Upper lobe of left lung (tissue), 6 donors: ENCODE data around the gene CAB39. TPM values are rescaled to one million over a fixed set of nuclear protein-coding genes. Genes with fewer than 3 reads are reported as not detected.

ENCODE experiments used
- ATAC-seq, 2 donors: fragments of 200-7000 bp; cut with Tn5 transposase; one replicate each; pipeline ENCODE4 v1.9.1; 2022; ENCODE audit warnings: mild to moderate bottlenecking in 2 of 2, moderate library complexity in 2 of 2; ENCODE audit not compliant: low FRiP score in 2 of 2
- DNase-seq, 2 donors: peaks; one replicate each; pipeline ENCODE4 v3.0.0-alpha.2; 2019 to 2020
- H3K27ac ChIP-seq, 4 donors: fragments of 200-600 bp; sonication (generic); one replicate each; pipeline ENCODE4 v1.5.1; 2016 to 2019
- H3K27me3 ChIP-seq, 4 donors: fragments of 200-600 bp; sonication (generic); one replicate each; pipeline ENCODE4 v1.5.1; 2017 to 2019
- H3K36me3 ChIP-seq, 4 donors: fragments of 200-600 bp; sonication (generic); one replicate each; pipeline ENCODE4 v1.5.1; 2016 to 2019
- H3K4me1 ChIP-seq, 4 donors: fragments of 200-600 bp; sonication (generic); one replicate each; pipeline ENCODE4 v1.5.1; 2018 to 2019
- H3K4me3 ChIP-seq, 4 donors: fragments of 200-600 bp; sonication (generic); one replicate each; pipeline ENCODE4 v1.5.1; 2017 to 2019; ENCODE audit warnings: mild to moderate bottlenecking in 2 of 4, moderate library complexity in 1 of 4
- H3K9me3 ChIP-seq, 4 donors: fragments of 200-600 bp; sonication (generic); one replicate each; pipeline ENCODE4 v1.5.1; 2018 to 2019
- CTCF ChIP-seq, 6 experiments: fragments of 450-650 bp in 4 of 6; fragments of 200-600 bp in 2 of 6; sonication (generic) in 2 of 6; IDR thresholded peaks; one replicate each; pipeline ENCODE4 v1.5.1; 2016 to 2019; ENCODE audit warnings: antibody characterized with exemption in 6 of 6
- EP300 ChIP-seq, 4 donors: sonication (generic); formaldehyde crosslinking; IDR thresholded peaks; one replicate each; pipeline ENCODE4 v1.5.1; 2017; ENCODE audit warnings: antibody characterized with exemption in 4 of 4, control low read depth in 2 of 4
- POLR2A ChIP-seq, 4 donors: fragments of 450-650 bp; IDR thresholded peaks; one replicate each; pipeline ENCODE4 v1.5.1; 2016 to 2017; ENCODE audit warnings: antibody characterized with exemption in 4 of 4, mild to moderate bottlenecking in 2 of 4
- POLR2AphosphoS5 ChIP-seq, 2 donors: sonication (generic); formaldehyde crosslinking; IDR thresholded peaks; one replicate each; pipeline ENCODE4 v1.5.1; 2017; ENCODE audit warnings: antibody characterized with exemption in 2 of 2
- WGBS, 2 donors: methylation state at CpG; one replicate each; pipeline ENCODE4 v1.1.5; 2017 to 2018; 5-methylcytosine and 5-hydroxymethylcytosine counted together
- total RNA-seq, 6 donors: library from RNA; depleted of rRNA in 4 of 6; stranded (reverse); fragments of >200 nt in 4 of 6; gene quantifications; one replicate each; pipeline versions ENCODE4 v1.1.0 to v1.2.1, GENCODE V29; 2016 to 2021
- donor health status: DM: no; HTN: no; CAD: no; lungs with moderate emphysema.
- donor health status: DM: no; HTN: yes; CAD: no; lungs with severe emphysema.

CAB39 gene
- total RNA-seq, 6 donors from 2014 or later: 56.5 to 125 (median 76.7) TPM

- no peak for TF ChIP-seq EP300 (IDR thresholded peaks at IDR 0.05)
- TF ChIP-seq POLR2AphosphoS5 (IDR thresholded peaks at IDR 0.05): no peak
- no peak for TF ChIP-seq POLR2A (IDR thresholded peaks at IDR 0.05)
- TF ChIP-seq CTCF (IDR thresholded peaks at IDR 0.05): no peak
These were observed 92.8 kb downstream of the CAB39 start for GRCh38 chr2:230805353-230806017.

DNA sequence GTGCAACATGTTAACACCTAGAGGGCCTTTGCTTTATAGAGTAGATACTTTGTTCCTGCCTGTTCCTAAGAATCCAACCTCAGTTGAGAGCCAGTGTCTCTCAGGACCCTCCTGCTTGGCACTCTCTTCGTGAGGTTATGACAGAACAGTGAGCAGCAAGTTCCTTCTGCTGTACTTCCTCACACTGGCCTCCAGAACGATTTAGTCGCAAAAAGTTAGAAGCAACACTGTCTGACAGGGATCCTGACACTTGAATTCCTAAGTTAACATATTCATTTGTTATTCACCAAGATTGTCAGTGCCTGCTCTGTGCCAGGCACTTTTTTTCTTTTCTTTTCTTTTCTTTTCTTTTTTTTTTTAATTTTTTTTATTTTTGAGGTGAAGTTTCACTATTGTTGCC is 95.1 kb downstream of the CAB39 start:
- DNase-seq (no peak), ATAC-seq (peak in 1 of 2 donors; percentile 24)
- H3K27ac ChIP-seq: no peak overlapping the region
- H3K4me1 ChIP-seq: no peaks in the 10 kb centered on the region
- no peak overlapping the region for H3K4me3 ChIP-seq
- WGBS, 2 donors: 66 to 73% methylated on average over 3 of the region's 3 CpGs
- no peaks in the 10 kb centered on the region for H3K27me3 ChIP-seq
- TF ChIP-seq CTCF (IDR thresholded peaks at IDR 0.05): no peak
- TF ChIP-seq POLR2AphosphoS5 (IDR thresholded peaks at IDR 0.05): no peak
- no peak for TF ChIP-seq POLR2A (IDR thresholded peaks at IDR 0.05)
- no peak for TF ChIP-seq EP300 (IDR thresholded peaks at IDR 0.05)
- H3K9me3 ChIP-seq: no peaks in the 10 kb centered on the region
- H3K36me3 ChIP-seq: peaks cover 4 to 33% (median 15%) of the 10 kb centered on the region in 4 donors

More at GRCh38 chr2:230805353-230806017, 92.8 kb downstream of the CAB39 start:
- Histone ChIP-seq H3K27me3 (no peaks in the 10 kb centered on the region), H3K4me1 (no peaks in the 10 kb centered on the region), H3K36me3 (peaks cover 0 to 32% (median 14%) of the 10 kb centered on the region in 4 donors), H3K4me3 (no peak overlapping the region), H3K9me3 (no peaks in the 10 kb centered on the region), H3K27ac (no peak overlapping the region)
- no peak for ATAC-seq
- no peak for DNase-seq
- WGBS, 2 donors: 85 to 88% methylated on average over 5 of the region's 5 CpGs

DNA sequence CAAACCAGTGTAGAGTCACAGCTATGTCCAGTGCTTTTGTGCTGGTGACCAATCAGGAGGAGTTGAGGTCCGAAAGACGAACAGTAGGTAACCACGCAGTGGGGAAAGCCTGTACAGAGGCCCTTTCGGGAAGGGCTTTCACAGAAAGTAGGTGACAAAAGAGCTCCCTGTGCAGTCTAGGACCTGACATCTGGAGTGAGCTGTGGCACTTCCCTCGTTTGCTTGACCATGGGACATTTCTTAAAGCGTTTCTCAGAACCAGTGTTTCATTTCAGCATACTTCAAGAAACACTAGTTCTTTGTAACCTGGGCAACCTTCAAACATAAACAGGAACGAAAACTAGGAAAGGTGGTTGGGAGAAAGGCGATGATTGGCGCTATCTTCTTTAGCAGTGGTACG is 96.4 kb downstream of the CAB39 start:
- no peak for DNase-seq
- no peak for TF ChIP-seq EP300 (IDR thresholded peaks at IDR 0.05)
- TF ChIP-seq POLR2AphosphoS5 (IDR thresholded peaks at IDR 0.05): no peak
- TF ChIP-seq CTCF (IDR thresholded peaks at IDR 0.05): no peak
- TF ChIP-seq POLR2A (IDR thresholded peaks at IDR 0.05): no peak
- WGBS, 2 donors: 89 to 93% methylated on average over 10 of the region's 10 CpGs
- Histone ChIP-seq H3K36me3 (peaks cover 4 to 34% (median 18%) of the 10 kb centered on the region in 4 donors), H3K27ac (no peak overlapping the region), H3K9me3 (no peaks in the 10 kb centered on the region), H3K4me3 (no peak overlapping the region), H3K4me1 (no peaks in the 10 kb centered on the region), H3K27me3 (no peaks in the 10 kb centered on the region)
- ATAC-seq: peak; percentile 22 to 44

- TF ChIP-seq POLR2AphosphoS5 (IDR thresholded peaks at IDR 0.05) (no peak), EP300 (IDR thresholded peaks at IDR 0.05) (no peak), CTCF (IDR thresholded peaks at IDR 0.05) (no peak), POLR2A (IDR thresholded peaks at IDR 0.05) (no peak)
- Histone ChIP-seq H3K9me3 (no peaks in the 10 kb centered on the region), H3K27ac (no peak overlapping the region), H3K36me3 (peaks cover 4 to 41% (median 20%) of the 10 kb centered on the region in 4 donors), H3K4me3 (no peak overlapping the region), H3K4me1 (no peaks in the 10 kb centered on the region), H3K27me3 (no peaks in the 10 kb centered on the region)
- WGBS, 2 donors: 89 to 90% methylated on average over 8 of the region's 8 CpGs
- DNase-seq: no peak
- ATAC-seq: no peak
These were observed 97.1 kb downstream of the CAB39 start for GRCh38 chr2:230809677-230810251.
